IMR-90 (cell line): ENCODE data around the gene PLEKHA8. TPM values are rescaled to one million over a fixed set of nuclear protein-coding genes. Genes with fewer than 3 reads are reported as not detected.
"Not testable (repeated sequence)": the region's sequence is repeated elsewhere in the genome, so short reads cannot be mapped to it uniquely, and the experiment has no call there.

Experiments
- ATAC-seq: fragments of 200-7000 bp; cut with Tn5 transposase; 2 replicates; pipeline ENCODE4 v1.9.1; 2020; ENCODE audit warnings: low read depth, mild to moderate bottlenecking, moderate library complexity
- BruUV-seq: library from RNA; stranded (reverse); fragments of 400-500 nt; replicated peaks from 2 replicates; lab custom pipeline; 2021; lab: Mats Ljungman, UMichigan
- CTCF ChIA-PET: fragments of 300-600 bp; formaldehyde crosslinking; extraction: SDS; loops from one replicate; lab custom pipeline; 2021; ENCODE audit warnings: antibody characterized with exemption; lab: Yijun Ruan, JAX
- POLR2A ChIA-PET: fragments of 300-600 bp; sonication (Branson Sonifier 250); formaldehyde crosslinking; loops from one replicate; lab custom pipeline; 2022; ENCODE audit warnings: antibody characterized with exemption; ENCODE audit not compliant: unreplicated experiment; lab: Charles Lee
- DNase-seq: peaks from one replicate; pipeline ENCODE4 v3.0.0; 2013
- H2AFZ ChIP-seq: replicated peaks from 2 replicates; pipeline ENCODE3; 2013; ENCODE audit warnings: low read length, mild to moderate bottlenecking; ENCODE audit not compliant: poor library complexity
- H2AK5ac ChIP-seq: 2 replicates; pipeline ENCODE4 v1.6.1; 2013; ENCODE audit warnings: low read depth, low read length, inconsistent platforms
- H2AK9ac ChIP-seq: replicated peaks from 2 replicates; pipeline ENCODE3; 2013; ENCODE audit warnings: mild to moderate bottlenecking, low read depth, low read length, moderate library complexity; ENCODE audit not compliant: poor library complexity
- H2BK120ac ChIP-seq: 2 replicates; pipeline ENCODE4 v1.6.1; 2013; ENCODE audit warnings: low read depth, low read length, inconsistent platforms
- H2BK15ac ChIP-seq: 3 replicates; pipeline ENCODE4 v1.6.1; 2013; ENCODE audit warnings: low read depth, low read length, inconsistent platforms
- H2BK20ac ChIP-seq: 2 replicates; pipeline ENCODE4 v1.6.1; 2013; ENCODE audit warnings: low read depth, mild to moderate bottlenecking, inconsistent platforms, low read length, moderate library complexity
- H2BK5ac ChIP-seq: 2 replicates; pipeline ENCODE4 v1.6.1; 2013; ENCODE audit warnings: mild to moderate bottlenecking, low read depth, low read length, inconsistent platforms; ENCODE audit not compliant: poor library complexity, severe bottlenecking
- H3K14ac ChIP-seq: replicated peaks from 2 replicates; pipeline ENCODE4 v1.6.1; 2013; ENCODE audit warnings: low read depth, low read length, inconsistent platforms
- H3K18ac ChIP-seq: 2 replicates; pipeline ENCODE4 v1.6.1; 2013; ENCODE audit warnings: low read depth, low read length, control low read depth
- H3K23ac ChIP-seq: 2 replicates; pipeline ENCODE4 v1.6.1; 2013; ENCODE audit warnings: low read depth, low read length, inconsistent platforms
- H3K27ac ChIP-seq: 2 replicates; pipeline ENCODE4 v1.5.1; 2013; ENCODE audit warnings: mild to moderate bottlenecking, control low read depth, low read length; ENCODE audit not compliant: insufficient read depth
- H3K27me3 ChIP-seq: 2 replicates; pipeline ENCODE4 v1.6.1; 2013; ENCODE audit warnings: low read length; ENCODE audit not compliant: control insufficient read depth, insufficient read depth
- H3K36me3 ChIP-seq: 2 replicates; pipeline ENCODE4 v1.6.1; 2013; ENCODE audit warnings: low read length, mixed read lengths; ENCODE audit not compliant: control insufficient read depth, insufficient read depth
- H3K4ac ChIP-seq: 2 replicates; pipeline ENCODE4 v1.6.1; 2013; ENCODE audit warnings: low read depth, low read length, inconsistent platforms
- H3K4me1 ChIP-seq: 2 replicates; pipeline ENCODE4 v1.6.1; 2013; ENCODE audit warnings: low read length, mixed read lengths; ENCODE audit not compliant: control insufficient read depth, insufficient read depth
- H3K4me2 ChIP-seq: 2 replicates; pipeline ENCODE4 v1.6.1; 2013; ENCODE audit warnings: low read depth, mild to moderate bottlenecking, control low read depth, low read length, moderate library complexity
- H3K4me3 ChIP-seq: 2 replicates; pipeline ENCODE4 v1.5.1; 2013; ENCODE audit warnings: low read depth, mild to moderate bottlenecking, control low read depth, low read length, moderate library complexity; ENCODE audit not compliant: insufficient read depth
- H3K56ac ChIP-seq: 2 replicates; pipeline ENCODE4 v1.6.1; 2013; ENCODE audit warnings: low read length, inconsistent platforms; ENCODE audit not compliant: insufficient read depth; ENCODE audit errors: extremely low read depth
- H3K79me1 ChIP-seq, 2 experiments: 2 replicates each; pipeline ENCODE4 v1.6.1; 2013; ENCODE audit warnings: low read length in 2 of 2, inconsistent platforms in 1 of 2, low read depth in 1 of 2
- H3K9ac ChIP-seq: 2 replicates; pipeline ENCODE4 v1.6.1; 2013; ENCODE audit warnings: low read depth, low read length, control low read depth
- H3K9me1 ChIP-seq: 2 replicates; pipeline ENCODE4 v1.6.1; 2013; ENCODE audit warnings: low read length, inconsistent platforms; ENCODE audit not compliant: insufficient read depth
- H3K9me3 ChIP-seq: 2 replicates; pipeline ENCODE4 v1.6.1; 2013; ENCODE audit warnings: low read length; ENCODE audit not compliant: control insufficient read depth, insufficient read depth
- H4K20me1 ChIP-seq: 2 replicates; pipeline ENCODE4 v1.6.1; 2013; ENCODE audit warnings: low read length, inconsistent platforms; ENCODE audit not compliant: insufficient read depth
- H4K5ac ChIP-seq: 2 replicates; pipeline ENCODE4 v1.6.1; 2013; ENCODE audit warnings: mild to moderate bottlenecking, low read depth, low read length, control low read depth
- H4K8ac ChIP-seq, 2 experiments: 2 replicates each; pipeline ENCODE4 v1.6.1; 2013; ENCODE audit warnings: low read depth in 2 of 2, low read length in 2 of 2, control low read depth in 1 of 2, inconsistent platforms in 1 of 2
- H4K91ac ChIP-seq: 2 replicates; pipeline ENCODE4 v1.6.1; 2013; ENCODE audit warnings: low read depth, low read length, inconsistent platforms; ENCODE audit not compliant: insufficient read depth
- CTCF ChIP-seq: conservative IDR thresholded peaks from 2 replicates; pipeline ENCODE4 v1.5.1; 2012; ENCODE audit warnings: mild to moderate bottlenecking, low read depth, low read length, improper control_type of control experiment
- RAD21 ChIP-seq: IDR thresholded peaks from 2 replicates; pipeline ENCODE4 v1.6.1; 2012; ENCODE audit warnings: low read length, improper control_type of control experiment
- SMC3 ChIP-seq: fragments of 150-350 bp; IDR thresholded peaks from 2 replicates; pipeline ENCODE4 v1.6.1; 2016; ENCODE audit warnings: low read depth, mild to moderate bottlenecking, antibody characterized with exemption, low read length, moderate library complexity
- WGBS, 2 experiments: methylation state at CpG; one replicate each; pipeline versions ENCODE4 v1.1.5 to v1.1.7; 2013; ENCODE audit warnings: missing lambda C conversion rate in 2 of 2; ENCODE audit not compliant: insufficient read length in 1 of 2; ENCODE audit errors: extremely low coverage in 2 of 2; 5-methylcytosine and 5-hydroxymethylcytosine counted together
- dilution Hi-C: fragments of 300-500 bp; cut with HindIII; formaldehyde crosslinking; loops from one replicate; pipeline ENCODE4 v1.14.3; 2018; ENCODE audit warnings: low sequenced_read_pairs; ENCODE audit not compliant: unreplicated experiment
- in situ Hi-C: fragments of 300-500 bp; cut with MboI; formaldehyde crosslinking; loops from 3 replicates; pipeline ENCODE4 v1.14.3; 2019; ENCODE audit warnings: low sequenced_read_pairs, inconsistent platforms, mixed read lengths
- intact Hi-C: fragments of 100-400 bp; cut with micrococcal nuclease; formaldehyde crosslinking; loops from 2 replicates; pipeline ENCODE4 v1.10.0; 2022
- polyA plus RNA-seq, 3 experiments: library from polyadenylated mRNA; depleted of rRNA; stranded (reverse); fragments of >200 nt; gene quantifications; 2 replicates each; pipeline ENCODE4 v1.2.3, GENCODE V29; 2012; ENCODE audit warnings: low replicate concordance in 1 of 3
- total RNA-seq: library from RNA; depleted of rRNA; stranded (reverse); fragments of >200 nt; gene quantifications from 2 replicates; pipeline ENCODE4 v1.2.3, GENCODE V29; 2012

Gene PLEKHA8
- total and polyA plus RNA-seq, 2 of the 4 experiments (the other 2 are of a cell fraction) = 3.6 to 9.7 TPM

- TF ChIP-seq SMC3 (peak; percentile 24; the same call in 1 of the 2 replicates), RAD21 (peak; percentile 38), CTCF (peak; percentile 42)
- intact Hi-C loops = loop anchor here (1.0 to 5.0 kb wide), 7 partner anchors 34 to 424 kb away; partner anchors contain the start of genes FKBP14, PLEKHA8 and SCRN1
- BruUV-seq = not testable (repeated sequence)
Observed at GRCh38 chr7:30061786-30062185, 33.6 kb downstream of the PLEKHA8 start.

More at GRCh38 chr7:30061786-30062185, 33.6 kb downstream of the PLEKHA8 start:
- H2BK20ac ChIP-seq, H4K8ac ChIP-seq, dilution Hi-C loops, H3K27me3 ChIP-seq, H4K5ac ChIP-seq, H3K9me3 ChIP-seq, H3K27ac ChIP-seq, H3K4me2 ChIP-seq, H3K4me3 ChIP-seq, H2AK9ac ChIP-seq, H2AFZ ChIP-seq, H3K79me1 ChIP-seq, H3K14ac ChIP-seq, H3K23ac ChIP-seq, H3K9me1 ChIP-seq, H3K18ac ChIP-seq, H2BK5ac ChIP-seq, H2AK5ac ChIP-seq, H2BK15ac ChIP-seq, H4K20me1 ChIP-seq, H3K9ac ChIP-seq, H3K4ac ChIP-seq, H4K91ac ChIP-seq, POLR2A ChIA-PET, H2BK120ac ChIP-seq, H3K4me1 ChIP-seq, H3K56ac ChIP-seq: not testable (repeated sequence)
- DNase-seq = peak; percentile 22
- in situ Hi-C loops = loop anchor here (25.0 kb wide), 1 partner anchor 324 kb away; no protein-coding TSS in a partner anchor
- WGBS, 2 experiments = no CpG with 5 or more reads among the region's 3 CpGs
- peak; percentile 63 for ATAC-seq
- H3K36me3 ChIP-seq = peaks cover 12% of the 10 kb centered on the region
- CTCF ChIA-PET = interaction anchor here (0.6 to 2.0 kb wide), 10 partner anchors 13 to 187 kb away, joined by 3 to 7 read pairs (median 3); no protein-coding TSS in a partner anchor
